ENCODE measurements around the gene RTKN.

Gene RTKN

GRCh38 chr2:74416778-74417177 lies 25.0 kb downstream of the RTKN start:
- DNase-seq = no peak

- no peak for DNase-seq
These were observed 25.9 kb downstream of the RTKN start for GRCh38 chr2:74415762-74416395.

- DNase-seq = no peak
These were observed 26.6 kb downstream of the RTKN start for GRCh38 chr2:74414881-74415761.

- no peak for DNase-seq
These were observed 27.3 kb downstream of the RTKN start for GRCh38 chr2:74414441-74414840.

GRCh38 chr2:74413001-74413698 lies 28.6 kb downstream of the RTKN start:
- DNase-seq = no peak

GRCh38 chr2:74407682-74408081 lies 34.1 kb downstream of the RTKN start:
- DNase-seq = no peak

GRCh38 chr2:74406035-74406434 lies 35.7 kb downstream of the RTKN start:
- DNase-seq = no peak

- DNase-seq = no peak
These were observed 39.8 kb downstream of the RTKN start for GRCh38 chr2:74401891-74402290.

GRCh38 chr2:74399785-74400184 lies 42.0 kb downstream of the RTKN start:
- no peak for DNase-seq

- no peak for DNase-seq
These were observed 45.6 kb downstream of the RTKN start for GRCh38 chr2:74396149-74396548.

GRCh38 chr2:74393525-74393924 lies 48.2 kb downstream of the RTKN start:
- DNase-seq = no peak

- no peak for DNase-seq
These were observed 49.3 kb downstream of the RTKN start for GRCh38 chr2:74392449-74392743.

- DNase-seq = peak; percentile 89
These were observed 49.9 kb downstream of the RTKN start for GRCh38 chr2:74391580-74392448.

GRCh38 chr2:74391209-74391579 lies 50.5 kb downstream of the RTKN start:
- peak; percentile 54 for DNase-seq

GRCh38 chr2:74390606-74391005 lies 51.1 kb downstream of the RTKN start:
- no peak for DNase-seq

GRCh38 chr2:74387346-74387745 lies 54.4 kb downstream of the RTKN start:
- no peak for DNase-seq

- DNase-seq = no peak
These were observed 56.3 kb downstream of the RTKN start for GRCh38 chr2:74385396-74385795.

GRCh38 chr2:74384051-74384450 lies 57.7 kb downstream of the RTKN start:
- no peak for DNase-seq

- no peak for DNase-seq
These were observed 58.5 kb downstream of the RTKN start for GRCh38 chr2:74383254-74383653.

GRCh38 chr2:74381751-74382150 lies 60.0 kb downstream of the RTKN start:
- no peak for DNase-seq

- peak; percentile 26 for DNase-seq
These were observed 61.6 kb downstream of the RTKN start, which contains the start of gene DCTN1 for GRCh38 chr2:74379851-74380789. Gene DCTN1, minus strand, starts transcription at chr2:74380311. Its CDS starts 274 bp downstream, at chr2:74380037.

- no peak for DNase-seq
These were observed 63.7 kb downstream of the RTKN start for GRCh38 chr2:74378007-74378406.

Data from DMS79 treated with DMSO at 0.1 percent for 48 hours (cell line).